CD14-positive monocyte (primary cell): ENCODE data around the gene JPT1. TPM values are rescaled to one million over a fixed set of nuclear protein-coding genes. Genes with fewer than 3 reads are reported as not detected.

Experiments used
- DNase-seq, 3 donors: peaks; one replicate each; pipeline ENCODE4 v3.0.0-alpha.2; 2011 to 2022
- H2AFZ ChIP-seq: 2 replicates; pipeline ENCODE4 v1.6.0; 2012; ENCODE audit warnings: mild to moderate bottlenecking, low read depth, low read length, inconsistent platforms; ENCODE audit not compliant: insufficient read depth, poor library complexity, severe bottlenecking
- H3K27ac ChIP-seq, 2 donors: 1 replicate in 1 of 2; 2 replicates in 1 of 2; pipeline ENCODE4 v1.5.1; 2012 to 2013; ENCODE audit warnings: low read length in 2 of 2, control low read depth in 1 of 2, inconsistent platforms in 1 of 2, low read depth in 1 of 2, mild to moderate bottlenecking in 1 of 2
- H3K27me3 ChIP-seq, 2 donors: one replicate each; pipeline versions ENCODE4 v1.6.0 to v1.6.1; 2011 to 2013; ENCODE audit warnings: low read length in 2 of 2; ENCODE audit not compliant: control insufficient read depth in 2 of 2, insufficient read depth in 2 of 2
- H3K36me3 ChIP-seq, 2 donors: replicated peaks in 1 of 2; 1 replicate in 1 of 2; 2 replicates in 1 of 2; pipeline versions ENCODE4 v1.5.1 to v1.6.1; 2012 to 2013; ENCODE audit warnings: low read length in 2 of 2, control low read depth in 1 of 2, inconsistent platforms in 1 of 2, mild to moderate bottlenecking in 1 of 2; ENCODE audit not compliant: insufficient read depth in 2 of 2, control insufficient read depth in 1 of 2
- H3K4me1 ChIP-seq, 2 donors: 1 replicate in 1 of 2; 2 replicates in 1 of 2; pipeline versions ENCODE4 v1.5.1 to v1.6.1; 2012 to 2013; ENCODE audit warnings: low read length in 2 of 2, control low read depth in 1 of 2, inconsistent platforms in 1 of 2, mild to moderate bottlenecking in 1 of 2, moderate library complexity in 1 of 2; ENCODE audit not compliant: insufficient read depth in 2 of 2, control insufficient read depth in 1 of 2
- H3K4me2 ChIP-seq: replicated peaks from 2 replicates; pipeline ENCODE3; 2012; ENCODE audit warnings: low read length, moderate library complexity, mild to moderate bottlenecking; ENCODE audit not compliant: poor library complexity, severe bottlenecking; ENCODE audit errors: extremely low read depth
- H3K4me3 ChIP-seq, 3 experiments: fragments of 200-600 bp in 1 of 3; sonication (generic) in 1 of 3; replicated peaks in 1 of 3; 1 replicate in 2 of 3; 2 replicates in 1 of 3; pipeline ENCODE4 v1.5.1; 2011 to 2013; ENCODE audit warnings: low read length in 3 of 3, mild to moderate bottlenecking in 3 of 3, control low read depth in 2 of 3, low read depth in 2 of 3, inconsistent platforms in 1 of 3, moderate library complexity in 1 of 3
- H3K79me2 ChIP-seq: 2 replicates; pipeline ENCODE4 v1.6.0; 2012; ENCODE audit warnings: mild to moderate bottlenecking, control low read depth, inconsistent platforms, low read length, moderate library complexity; ENCODE audit not compliant: insufficient read depth
- H3K9ac ChIP-seq: 2 replicates; pipeline ENCODE4 v1.6.0; 2017; ENCODE audit warnings: low read length, mild to moderate bottlenecking; ENCODE audit not compliant: insufficient read depth, poor library complexity, severe bottlenecking
- H3K9me3 ChIP-seq, 2 donors: replicated peaks in 1 of 2; 1 replicate in 1 of 2; 2 replicates in 1 of 2; pipeline versions ENCODE4 v1.5.1 to v1.6.1; 2012 to 2013; ENCODE audit warnings: low read length in 2 of 2, control low read depth in 1 of 2; ENCODE audit not compliant: control insufficient read depth in 1 of 2, insufficient read depth in 1 of 2
- H4K20me1 ChIP-seq: 2 replicates; pipeline ENCODE4 v1.6.0; 2012; ENCODE audit warnings: mild to moderate bottlenecking, low read length, control low read depth, moderate library complexity; ENCODE audit not compliant: insufficient read depth
- H3K27ac Mint-ChIP-seq, 7 donors: one replicate each; pipeline ENCODE4 v1.8.0; 2020; ENCODE audit warnings: mild to moderate bottlenecking in 7 of 7, mixed read lengths in 7 of 7, moderate library complexity in 6 of 7, inconsistent platforms in 2 of 7
- H3K27me3 Mint-ChIP-seq, 3 donors: one replicate each; pipeline ENCODE4 v1.8.0; 2021 to 2022; ENCODE audit warnings: low read depth in 3 of 3, mild to moderate bottlenecking in 3 of 3, mixed read lengths in 3 of 3, moderate library complexity in 3 of 3, inconsistent platforms in 1 of 3
- H3K36me3 Mint-ChIP-seq, 2 donors: one replicate each; pipeline ENCODE4 v1.8.0; 2020; ENCODE audit warnings: mixed read lengths in 2 of 2, inconsistent platforms in 1 of 2, mild to moderate bottlenecking in 1 of 2
- H3K4me1 Mint-ChIP-seq: one replicate; pipeline ENCODE4 v1.8.0; 2020; ENCODE audit warnings: mild to moderate bottlenecking, mixed read lengths
- H3K4me3 Mint-ChIP-seq, 2 donors: one replicate each; pipeline ENCODE4 v1.8.0; 2020; ENCODE audit warnings: mild to moderate bottlenecking in 2 of 2, mixed read lengths in 2 of 2, moderate library complexity in 1 of 2
- H3K9me3 Mint-ChIP-seq, 7 donors: one replicate each; pipeline ENCODE4 v1.8.0; 2020 to 2022; ENCODE audit warnings: mixed read lengths in 7 of 7, mild to moderate bottlenecking in 6 of 7, moderate library complexity in 6 of 7, inconsistent platforms in 2 of 7
- WGBS: methylation state at CpG from one replicate; pipeline ENCODE4 v1.1.5; 2013; ENCODE audit warnings: missing lambda C conversion rate; ENCODE audit not compliant: insufficient coverage; 5-methylcytosine and 5-hydroxymethylcytosine counted together
- intact Hi-C, 2 donors: fragments of 100-400 bp; cut with micrococcal nuclease; formaldehyde crosslinking; loops; one replicate each; pipeline versions ENCODE4 v1.15.0 to v1.15.1; 2023
- polyA plus RNA-seq, 3 donors: library from polyadenylated mRNA; depleted of rRNA in 1 of 3; unstranded in 2 of 3; stranded (reverse) in 1 of 3; fragments of 300-500 nt in 2 of 3; fragments of >200 nt in 1 of 3; fragmentation: Illumina TruSeq in 2 of 3; gene quantifications; 1 replicate in 2 of 3; 2 replicates in 1 of 3; pipeline ENCODE4 v1.2.3, GENCODE V29; 2012 to 2021
- TF ChIP-seq, protein P1 (sequence below): fragments of 200-600 bp; IDR thresholded peaks from one replicate; pipeline ENCODE4 v1.8.0; 2022; ENCODE audit warnings: antibody characterized with exemption, mild to moderate bottlenecking

Gene JPT1
- polyA plus RNA-seq, 3 donors, result 79.7 to 181 (median 156) TPM

DNA sequence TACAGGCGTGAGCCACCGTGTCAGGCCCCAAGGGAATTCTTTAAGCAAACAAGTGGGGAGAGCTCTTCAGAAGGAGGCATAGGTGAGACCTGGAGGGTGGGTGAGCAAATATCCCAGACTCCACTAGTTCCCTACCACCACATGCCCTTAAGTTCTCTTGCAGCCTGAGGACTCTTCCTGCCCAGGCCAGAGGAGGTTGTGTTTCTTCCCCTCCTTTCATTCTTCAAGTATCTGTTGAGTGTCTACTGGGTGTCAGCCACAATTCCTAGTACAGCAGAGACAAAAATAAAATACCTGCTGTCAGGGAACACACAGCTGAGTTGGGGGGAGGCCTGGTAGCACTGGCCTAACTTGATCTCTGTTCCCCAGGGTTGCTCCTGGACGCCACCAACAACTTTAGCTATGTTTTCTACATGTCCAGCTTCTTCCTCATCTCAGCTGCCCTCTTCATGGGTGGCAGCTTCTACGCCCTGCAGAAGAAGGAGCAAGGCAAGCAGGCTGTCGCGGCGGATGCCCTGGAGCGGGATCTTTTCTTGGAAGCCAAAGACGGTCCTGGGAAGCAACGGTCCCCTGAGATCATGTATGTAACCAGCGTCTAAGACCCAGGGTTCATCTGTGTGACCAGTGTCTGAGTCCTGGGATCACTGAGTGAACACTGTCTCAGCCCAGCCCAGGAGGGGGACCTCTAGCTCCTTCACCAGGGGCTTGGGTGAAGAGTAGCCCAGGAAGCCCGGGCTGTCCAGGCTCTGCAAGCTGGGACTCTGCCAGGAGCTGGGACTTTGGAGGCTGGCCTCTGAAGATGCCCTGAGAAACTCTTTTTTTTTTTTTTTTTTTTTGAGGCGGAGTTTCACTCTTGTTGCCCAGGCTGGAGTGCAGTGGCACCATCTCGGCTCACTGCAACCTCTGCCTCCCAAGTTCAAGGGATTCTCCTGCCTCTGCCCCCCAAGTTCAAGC, 50.4 kb downstream of the JPT1 start:
- Histone ChIP-seq H3K9me3 (no peaks in the 10 kb centered on the region), H2AFZ (no peak overlapping the region), H3K36me3 (peaks cover 32 to 52% of the 10 kb centered on the region in 2 donors), H3K79me2 (no peaks in the 10 kb centered on the region), H3K27ac (no peak overlapping the region), H3K4me1 (peaks cover 17 to 18% of the 10 kb centered on the region in 2 donors), H3K4me3 (no peak overlapping the region), H3K27me3 (no peaks in the 10 kb centered on the region), H3K4me2 (no peak overlapping the region), H3K9ac (no peak overlapping the region), H4K20me1 (peaks cover 4% of the 10 kb centered on the region)
- WGBS, result 98% methylated on average over 9 of the region's 14 CpGs
- intact Hi-C loops, result no loop called here
- Mint-ChIP-seq H3K36me3 (peaks cover 54 to 79% of the 10 kb centered on the region in 2 donors), H3K4me1 (peaks cover 26% of the 10 kb centered on the region), H3K9me3 (no peaks in the 10 kb centered on the region), H3K27ac (peak overlapping the region in 1 of 7 donors; percentile 23), H3K27me3 (peaks cover 0 to 9% (median 7%) of the 10 kb centered on the region in 3 donors), H3K4me3 (no peak overlapping the region)
- TF ChIP-seq, protein P1, sequence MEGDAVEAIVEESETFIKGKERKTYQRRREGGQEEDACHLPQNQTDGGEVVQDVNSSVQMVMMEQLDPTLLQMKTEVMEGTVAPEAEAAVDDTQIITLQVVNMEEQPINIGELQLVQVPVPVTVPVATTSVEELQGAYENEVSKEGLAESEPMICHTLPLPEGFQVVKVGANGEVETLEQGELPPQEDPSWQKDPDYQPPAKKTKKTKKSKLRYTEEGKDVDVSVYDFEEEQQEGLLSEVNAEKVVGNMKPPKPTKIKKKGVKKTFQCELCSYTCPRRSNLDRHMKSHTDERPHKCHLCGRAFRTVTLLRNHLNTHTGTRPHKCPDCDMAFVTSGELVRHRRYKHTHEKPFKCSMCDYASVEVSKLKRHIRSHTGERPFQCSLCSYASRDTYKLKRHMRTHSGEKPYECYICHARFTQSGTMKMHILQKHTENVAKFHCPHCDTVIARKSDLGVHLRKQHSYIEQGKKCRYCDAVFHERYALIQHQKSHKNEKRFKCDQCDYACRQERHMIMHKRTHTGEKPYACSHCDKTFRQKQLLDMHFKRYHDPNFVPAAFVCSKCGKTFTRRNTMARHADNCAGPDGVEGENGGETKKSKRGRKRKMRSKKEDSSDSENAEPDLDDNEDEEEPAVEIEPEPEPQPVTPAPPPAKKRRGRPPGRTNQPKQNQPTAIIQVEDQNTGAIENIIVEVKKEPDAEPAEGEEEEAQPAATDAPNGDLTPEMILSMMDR, result no peak
- no peak for DNase-seq

DNA sequence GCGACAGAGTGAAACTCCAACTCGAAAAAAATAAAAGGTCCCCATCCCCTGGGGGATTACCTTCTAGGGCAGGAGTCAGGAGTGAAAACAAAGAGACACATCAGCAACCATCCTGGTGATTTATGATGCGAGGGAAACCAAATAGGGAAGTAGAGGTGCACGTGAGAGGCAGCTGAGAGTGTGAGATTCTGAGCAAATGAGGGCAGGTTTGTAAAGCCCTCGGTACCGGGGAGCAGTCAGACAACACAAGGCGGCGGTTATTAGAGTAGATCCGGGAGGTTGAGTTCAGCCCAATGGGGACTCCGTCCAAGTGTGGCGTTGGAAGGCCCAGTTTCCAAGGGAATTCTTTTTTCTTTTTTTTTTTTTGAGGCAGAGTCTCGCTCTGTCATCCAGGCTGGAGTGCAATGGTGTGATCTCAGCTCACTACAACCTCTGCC, 51.9 kb downstream of the JPT1 start:
- H2AFZ ChIP-seq, result no peak overlapping the region
- 11% methylated on average over 10 of the region's 12 CpGs for WGBS

More for the DNA sequence above, 51.9 kb downstream of the JPT1 start:
- peaks cover 13% of the 10 kb centered on the region in 2 donors for H3K4me1 ChIP-seq
- peak overlapping the region; percentile 21 to 39 for H3K4me3 Mint-ChIP-seq
- intact Hi-C loops, result no loop called here
- no peaks in the 10 kb centered on the region for H3K79me2 ChIP-seq
- no peaks in the 10 kb centered on the region for H3K9me3 ChIP-seq
- peaks cover 43 to 67% of the 10 kb centered on the region in 2 donors for H3K36me3 ChIP-seq
- H3K4me1 Mint-ChIP-seq, result peaks cover 22% of the 10 kb centered on the region
- H3K9ac ChIP-seq, result no peak overlapping the region
- H3K4me2 ChIP-seq, result no peak overlapping the region
- peaks cover 67 to 93% of the 10 kb centered on the region in 2 donors for H3K36me3 Mint-ChIP-seq
- H3K27me3 ChIP-seq, result no peaks in the 10 kb centered on the region
- TF ChIP-seq, protein P1, result no peak
- no peaks in the 10 kb centered on the region for H3K9me3 Mint-ChIP-seq
- H3K4me3 ChIP-seq, result no peak overlapping the region
- peaks cover 4% of the 10 kb centered on the region for H4K20me1 ChIP-seq
- peak; percentile 74 to 88 (median 76) for DNase-seq
- peaks cover 0 to 4% (median 3%) of the 10 kb centered on the region in 3 donors for H3K27me3 Mint-ChIP-seq
- H3K27ac Mint-ChIP-seq, result peak overlapping the region; percentile 63 to 90 (median 80)
- no peak overlapping the region for H3K27ac ChIP-seq
